Measurements from ENCODE around the gene MUL1.

DNA sequence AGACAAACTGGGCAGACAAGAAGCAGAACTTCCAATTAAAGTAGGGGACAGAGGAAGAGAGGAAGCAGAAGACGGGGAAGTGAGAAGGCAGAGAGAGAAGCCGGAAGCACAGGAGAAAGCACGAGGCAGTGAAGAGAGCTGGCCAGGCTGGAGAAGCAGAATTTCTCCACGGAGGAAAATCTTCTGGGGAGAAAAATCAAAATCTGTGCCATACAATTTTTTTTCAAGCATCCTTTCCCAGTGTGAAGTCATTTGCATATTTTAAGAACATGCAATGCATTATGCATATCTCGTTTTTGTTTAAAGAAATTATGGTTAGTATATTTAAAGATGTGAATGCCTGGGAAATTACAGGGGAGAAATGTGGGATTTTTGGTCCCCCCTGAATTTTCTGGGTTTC lies 14.6 kb downstream of the MUL1 start:
- TF ChIP-seq, protein P1, sequence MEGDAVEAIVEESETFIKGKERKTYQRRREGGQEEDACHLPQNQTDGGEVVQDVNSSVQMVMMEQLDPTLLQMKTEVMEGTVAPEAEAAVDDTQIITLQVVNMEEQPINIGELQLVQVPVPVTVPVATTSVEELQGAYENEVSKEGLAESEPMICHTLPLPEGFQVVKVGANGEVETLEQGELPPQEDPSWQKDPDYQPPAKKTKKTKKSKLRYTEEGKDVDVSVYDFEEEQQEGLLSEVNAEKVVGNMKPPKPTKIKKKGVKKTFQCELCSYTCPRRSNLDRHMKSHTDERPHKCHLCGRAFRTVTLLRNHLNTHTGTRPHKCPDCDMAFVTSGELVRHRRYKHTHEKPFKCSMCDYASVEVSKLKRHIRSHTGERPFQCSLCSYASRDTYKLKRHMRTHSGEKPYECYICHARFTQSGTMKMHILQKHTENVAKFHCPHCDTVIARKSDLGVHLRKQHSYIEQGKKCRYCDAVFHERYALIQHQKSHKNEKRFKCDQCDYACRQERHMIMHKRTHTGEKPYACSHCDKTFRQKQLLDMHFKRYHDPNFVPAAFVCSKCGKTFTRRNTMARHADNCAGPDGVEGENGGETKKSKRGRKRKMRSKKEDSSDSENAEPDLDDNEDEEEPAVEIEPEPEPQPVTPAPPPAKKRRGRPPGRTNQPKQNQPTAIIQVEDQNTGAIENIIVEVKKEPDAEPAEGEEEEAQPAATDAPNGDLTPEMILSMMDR (IDR thresholded peaks at IDR 0.05): no peak
- no peak for TF ChIP-seq POLR2A (IDR thresholded peaks at IDR 0.05)

Data from testis (tissue), 2 donors.